Stimulated activated CD8-positive, alpha-beta memory T cell treated with anti-CD3 and anti-CD28 coated beads, Interleukin-12 subunit alpha, Interleukin-12 subunit beta, amount 100 ng/mL, for 1 hour (primary cell): ENCODE data around the gene DEFB131A.
A peak's percentile ranks its signal among the peaks of the same experiment; 100 is the strongest.
"Not testable (repeated sequence)": the region's sequence is repeated elsewhere in the genome, so short reads cannot be mapped to it uniquely, and the experiment has no call there.

Source experiments
- DNase-seq: peaks from one replicate; pipeline ENCODE4 v3.0.0-alpha.2; 2020; ENCODE audit warnings: low read depth

Gene DEFB131A

DNA sequence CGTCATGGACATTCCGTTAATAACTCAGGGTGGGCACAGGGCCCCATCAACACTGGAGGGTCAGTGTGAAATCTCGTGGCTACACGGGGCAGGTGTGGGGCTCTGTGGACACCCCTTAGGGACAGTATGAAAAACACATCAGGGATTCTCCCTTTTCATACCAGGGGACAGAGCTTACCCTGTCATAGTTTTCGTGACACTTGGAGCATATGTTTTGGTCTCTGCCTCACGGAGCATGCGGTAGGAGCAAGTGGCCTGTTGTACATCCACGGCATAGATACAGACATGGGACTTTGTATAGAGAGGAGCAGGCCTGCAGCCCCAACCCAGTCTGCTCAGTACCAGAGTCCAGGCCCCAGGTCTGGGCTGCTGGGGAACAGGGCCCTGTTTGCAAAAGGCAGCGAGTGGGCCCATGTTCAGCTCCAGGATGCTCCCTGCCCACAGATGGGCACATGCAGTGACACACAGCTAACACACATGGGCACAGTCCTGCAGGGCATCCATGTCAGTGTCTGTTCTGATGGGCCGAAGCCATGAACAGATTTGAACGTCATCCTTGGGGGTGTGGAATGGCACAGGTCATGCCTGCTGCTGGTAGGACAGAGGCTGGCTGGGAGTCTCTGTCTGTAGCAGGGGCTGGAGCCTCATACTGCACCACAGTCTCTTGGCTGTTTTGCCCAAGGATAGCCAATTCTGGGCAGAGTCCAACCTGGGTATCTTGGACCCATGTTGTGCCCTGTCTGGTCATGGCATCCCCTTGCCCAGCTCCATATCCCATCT, 50.2 kb downstream of the DEFB131A start:
- not testable (repeated sequence) for DNase-seq

DNA sequence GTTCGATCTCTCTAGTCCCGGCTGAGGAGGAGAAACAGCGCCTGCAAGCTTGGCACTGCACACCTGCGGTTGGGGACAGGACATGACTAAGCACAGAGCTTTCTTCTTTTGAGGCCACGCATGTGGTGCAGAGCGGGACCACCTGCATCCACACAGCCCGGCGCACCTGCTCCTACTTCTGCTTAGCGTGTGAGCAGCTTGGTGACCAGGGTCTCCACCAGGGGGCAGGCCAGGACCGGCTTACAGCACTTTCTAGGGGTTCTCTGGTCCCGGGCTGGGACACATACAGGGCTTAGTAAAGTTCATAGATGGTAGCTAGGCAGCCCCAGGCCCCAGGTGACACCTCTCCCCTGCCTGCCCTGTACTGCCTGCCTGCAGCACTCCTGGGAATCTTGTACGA, 51.2 kb downstream of the DEFB131A start:
- peak; percentile 34 for DNase-seq

GRCh38 chr4:9497575-9498467, 53.6 kb downstream of the DEFB131A start:
- DNase-seq: not testable (repeated sequence)

DNA sequence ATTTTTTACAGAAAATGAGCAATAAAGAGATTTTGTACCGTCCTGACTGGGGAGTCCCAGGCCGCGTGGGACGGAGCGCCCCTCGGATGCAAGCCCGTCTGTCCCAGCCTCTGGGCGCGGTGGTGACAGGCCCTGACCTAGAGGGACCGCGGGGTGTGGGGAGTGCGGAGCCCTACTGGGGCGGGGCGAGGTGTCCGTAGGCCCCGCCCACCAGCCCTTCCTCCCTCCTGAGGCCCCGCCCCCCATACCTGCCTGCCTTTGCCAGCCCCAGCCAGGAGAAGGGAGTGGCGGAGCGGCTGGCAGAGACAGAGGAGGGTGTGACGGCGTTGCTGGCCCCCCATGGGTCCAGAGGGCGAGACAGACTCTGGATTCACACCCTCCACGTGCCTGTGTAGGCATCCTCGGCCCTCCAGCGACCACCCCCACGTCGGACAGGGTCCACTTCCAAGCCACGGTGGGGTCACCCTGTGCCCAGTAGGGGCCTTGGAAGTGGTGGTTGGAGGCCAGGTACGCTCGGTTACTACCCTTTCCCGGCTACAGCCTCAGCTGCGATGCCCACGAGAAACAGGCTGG, 54.3 kb downstream of the DEFB131A start:
- DNase-seq: not testable (repeated sequence)

DNA sequence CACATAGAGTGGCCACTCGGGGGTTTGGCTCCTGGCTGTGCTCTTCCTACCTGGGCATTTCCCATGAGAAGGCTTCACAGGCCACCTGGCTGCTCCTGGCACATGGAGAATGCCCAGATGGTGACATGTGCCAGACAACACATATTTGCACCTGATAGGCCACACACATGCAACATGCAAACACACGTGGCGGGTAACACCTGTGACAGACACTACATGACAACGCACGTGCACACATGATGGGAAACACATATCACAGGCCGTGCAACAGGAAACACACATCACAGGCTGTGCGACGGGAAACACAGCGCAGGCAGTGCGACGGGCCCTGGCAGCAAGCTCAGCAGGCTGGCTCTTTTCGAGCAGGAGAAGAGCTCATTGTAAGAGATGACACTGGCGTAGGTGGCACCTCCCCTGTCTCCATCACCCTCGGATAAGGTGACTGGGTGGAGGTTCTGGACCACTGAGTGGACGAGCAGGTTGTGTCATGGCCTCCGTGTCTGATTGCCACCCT, 55.8 kb downstream of the DEFB131A start:
- DNase-seq: not testable (repeated sequence)
